GM12878 (cell line): ENCODE results near the gene LTN1. TPM values are rescaled to one million over a fixed set of nuclear protein-coding genes. Genes with fewer than 3 reads are reported as not detected.

Experiments used
- ATAC-seq: fragments of 200-7000 bp; cut with Tn5 transposase; 3 replicates; pipeline ENCODE4 v1.9.1; 2020; ENCODE audit warnings: mild to moderate bottlenecking, moderate library complexity
- BruUV-seq: library from RNA; stranded (reverse); fragments of 400-500 nt; replicated peaks from 2 replicates; lab custom pipeline; 2021; lab: Mats Ljungman, UMichigan
- CTCF ChIA-PET: fragments of 300-600 bp; sonication (Branson Sonifier 250); formaldehyde crosslinking; extraction: SDS; loops from one replicate; lab custom pipeline; 2021; ENCODE audit warnings: inconsistent platforms; lab: Yijun Ruan, JAX
- POLR2A ChIA-PET: fragments of 350-600 bp; formaldehyde crosslinking; extraction: SDS; loops from one replicate; lab custom pipeline; 2021; ENCODE audit warnings: inconsistent platforms; lab: Charles Lee
- RAD21 ChIA-PET: fragments of 300-600 bp; sonication (Branson Sonifier 250); formaldehyde crosslinking; loops from one replicate; lab custom pipeline; 2023; ENCODE audit warnings: antibody characterized with exemption; ENCODE audit not compliant: unreplicated experiment; lab: Charles Lee
- SMC1A ChIA-PET: fragments of 300-600 bp; sonication (Branson Sonifier 250); formaldehyde crosslinking; loops from one replicate; lab custom pipeline; 2023; ENCODE audit not compliant: unreplicated experiment, uncharacterized antibody; lab: Charles Lee
- DNase-seq: peaks from one replicate; pipeline ENCODE4 v3.0.0-alpha.2; 2011; ENCODE audit warnings: low read depth, low spot score
- FAIRE-seq: peaks from 3 replicates; lab custom pipeline; 2011; peaks lifted over from hg19 to GRCh38; lab: Jason Lieb, UNC
- H2AFZ ChIP-seq: 2 replicates; pipeline ENCODE4 v1.6.0; 2011; ENCODE audit warnings: low read depth, low read length, control low read depth; ENCODE audit not compliant: control insufficient read depth
- H3K27ac ChIP-seq: 2 replicates; pipeline ENCODE4 v1.5.1; 2011; ENCODE audit warnings: control low read depth; ENCODE audit not compliant: control insufficient read depth, insufficient read depth
- H3K27me3 ChIP-seq, 2 experiments: replicated peaks in 1 of 2; 2 replicates each; pipeline versions ENCODE4 v1.6.0 to v1.6.1; 2011; ENCODE audit warnings: low read length in 1 of 2; ENCODE audit not compliant: control insufficient read depth in 2 of 2, insufficient read depth in 2 of 2
- H3K36me3 ChIP-seq, 2 experiments: 2 replicates each; pipeline ENCODE4 v1.5.1; 2011; ENCODE audit warnings: low read length in 1 of 2; ENCODE audit not compliant: control insufficient read depth in 2 of 2, insufficient read depth in 2 of 2
- H3K4me1 ChIP-seq: 2 replicates; pipeline ENCODE4 v1.6.1; 2011; ENCODE audit warnings: mild to moderate bottlenecking, low read length, moderate library complexity, mixed read lengths; ENCODE audit not compliant: control insufficient read depth, insufficient read depth
- H3K4me2 ChIP-seq: 2 replicates; pipeline ENCODE4 v1.6.0; 2011; ENCODE audit warnings: control low read depth; ENCODE audit not compliant: control insufficient read depth, insufficient read depth
- H3K4me3 ChIP-seq: fragments of 200-600 bp; sonication (generic); 2 replicates; pipeline ENCODE4 v1.5.1; 2016
- H3K79me2 ChIP-seq: 2 replicates; pipeline ENCODE4 v1.6.0; 2011; ENCODE audit warnings: low read length; ENCODE audit not compliant: control insufficient read depth, insufficient read depth
- H3K9ac ChIP-seq: 2 replicates; pipeline ENCODE4 v1.8.0; 2011; ENCODE audit warnings: low read length, control low read depth, mixed read lengths; ENCODE audit not compliant: control insufficient read depth, insufficient read depth
- H3K9me3 ChIP-seq: replicated peaks from 3 replicates; pipeline ENCODE4 v1.5.1; 2011; ENCODE audit warnings: mild to moderate bottlenecking, low read length; ENCODE audit not compliant: control insufficient read depth, insufficient read depth
- H4K20me1 ChIP-seq: 2 replicates; pipeline ENCODE4 v1.6.0; 2011; ENCODE audit not compliant: control insufficient read depth, insufficient read depth
- ASH2L ChIP-seq: fragments of 300-600, 200-600 bp; sonication (generic); IDR thresholded peaks from 2 replicates; pipeline ENCODE4 v1.6.1; 2017; ENCODE audit warnings: low read depth, mild to moderate bottlenecking, borderline replicate concordance
- BHLHE40 ChIP-seq, 2 experiments: fragments of 450-650 bp in 1 of 2; IDR thresholded peaks; 2 replicates each; pipeline ENCODE4 v1.6.1; 2011 to 2017; ENCODE audit warnings: low read depth in 2 of 2, borderline replicate concordance in 1 of 2, improper control_type of control experiment in 1 of 2, low read length in 1 of 2, mild to moderate bottlenecking in 1 of 2
- CREB1 ChIP-seq: IDR thresholded peaks from 2 replicates; pipeline ENCODE4 v1.6.1; 2012; ENCODE audit warnings: low read depth, mild to moderate bottlenecking, inconsistent platforms
- EED ChIP-seq: sonication (generic); IDR thresholded peaks from 2 replicates; pipeline ENCODE4 v1.6.1; 2016; ENCODE audit warnings: antibody characterized with exemption, low read depth
- ETV6 ChIP-seq, 2 experiments: fragments of 450-650 bp in 1 of 2; IDR thresholded peaks in 1 of 2; conservative IDR thresholded peaks in 1 of 2; 2 replicates each; pipeline ENCODE4 v1.6.1; 2014; ENCODE audit warnings: antibody characterized with exemption in 1 of 2, borderline replicate concordance in 1 of 2, low read depth in 1 of 2, mild to moderate bottlenecking in 1 of 2, moderate library complexity in 1 of 2
- HDAC6 ChIP-seq: fragments of 200-600 bp; sonication (generic); IDR thresholded peaks from one replicate; pipeline ENCODE4 v1.8.0; 2017; ENCODE audit warnings: antibody characterized with exemption; ENCODE audit not compliant: unreplicated experiment
- IRF4 ChIP-seq: IDR thresholded peaks from 2 replicates; pipeline ENCODE4 v1.6.1; 2011; ENCODE audit warnings: low read depth, low read length
- MTA2 ChIP-seq: fragments of 450-650 bp; IDR thresholded peaks from 2 replicates; pipeline ENCODE4 v1.6.1; 2016; ENCODE audit warnings: low read depth, mild to moderate bottlenecking, moderate library complexity
- NFYB ChIP-seq: IDR thresholded peaks from 2 replicates; pipeline ENCODE4 v1.6.1; 2011; ENCODE audit warnings: low read depth, mild to moderate bottlenecking, low read length, improper control_type of control experiment, moderate library complexity; ENCODE audit not compliant: insufficient read depth
- RAD51 ChIP-seq: fragments of 450-650 bp; IDR thresholded peaks from 2 replicates; pipeline ENCODE4 v1.6.1; 2016; ENCODE audit warnings: moderate library complexity, mild to moderate bottlenecking, inconsistent platforms
- RUNX3 ChIP-seq: IDR thresholded peaks from 2 replicates; pipeline ENCODE4 v1.6.1; 2012; ENCODE audit warnings: low read length, inconsistent platforms
- TAF1 ChIP-seq: IDR thresholded peaks from 2 replicates; pipeline ENCODE4 v1.6.1; 2011; ENCODE audit warnings: mild to moderate bottlenecking, low read depth, low read length, borderline replicate concordance
- USF1 ChIP-seq: IDR thresholded peaks from 2 replicates; pipeline ENCODE4 v1.6.1; 2011; ENCODE audit warnings: borderline replicate concordance, low read depth, mild to moderate bottlenecking, moderate library complexity, mixed read lengths, low read length; ENCODE audit not compliant: insufficient read depth; ENCODE audit errors: extremely low read length
- WGBS: methylation state at CpG from one replicate; pipeline ENCODE4 v1.1.6; 2016; ENCODE audit warnings: low lambda C conversion rate; ENCODE audit not compliant: insufficient replicate concordance, insufficient coverage; ENCODE audit errors: missing lambda C conversion rate; 5-methylcytosine and 5-hydroxymethylcytosine counted together
- in situ Hi-C: fragments of 300-500 bp; cut with MboI; formaldehyde crosslinking; loops from 9 replicates; pipeline ENCODE4 v1.14.3; 2018; ENCODE audit warnings: mixed read lengths
- intact Hi-C: fragments of 100-400 bp; cut with micrococcal nuclease; formaldehyde crosslinking; loops from one replicate; pipeline ENCODE4 v1.14.2; 2022; ENCODE audit not compliant: unreplicated experiment
- polyA plus RNA-seq, 11 experiments: library from polyadenylated mRNA; depleted of rRNA in 4 of 11; unstranded in 6 of 11; stranded (reverse) in 5 of 11; fragments of >200 nt; fragmentation: Nextera tagmentation in 4 of 11; fragmentation: Illumina TruSeq in 1 of 11; extraction: Ambion mirVana in 4 of 11; extraction: Trizol in 1 of 11; gene quantifications; 1 replicate in 1 of 11; 2 replicates in 10 of 11; pipeline versions ENCODE4 v1.2.1 to v1.2.3, GENCODE V29; 2011 to 2016; ENCODE audit warnings: inconsistent platforms in 2 of 11, missing spikeins in 2 of 11, low read depth in 1 of 11
- total RNA-seq, 4 experiments: library from RNA; depleted of rRNA in 3 of 4; stranded (reverse); fragments of >200 nt in 3 of 4; fragmentation: Illumina TruSeq in 1 of 4; extraction: Trizol in 1 of 4; gene quantifications; 2 replicates each; pipeline versions ENCODE4 v1.2.1 to v1.2.3, GENCODE V29; 2013 to 2021
- TF ChIP-seq, protein P1 (sequence below): fragments of 450-650 bp; IDR thresholded peaks from 2 replicates; pipeline ENCODE4 v1.6.1; 2017; ENCODE audit warnings: low read depth, mild to moderate bottlenecking, moderate library complexity
- TF ChIP-seq, protein P2 (sequence below): fragments of 450-650 bp; IDR thresholded peaks from 2 replicates; pipeline ENCODE4 v1.6.1; 2017; ENCODE audit warnings: mild to moderate bottlenecking
- TF ChIP-seq, protein P3 (sequence below): IDR thresholded peaks from 2 replicates; pipeline ENCODE4 v1.6.1; 2012; ENCODE audit warnings: low read depth, low read length, improper control_type of control experiment

Gene LTN1
- total and polyA plus RNA-seq, 10 of the 15 experiments (the other 5 are each of a cell fraction or from before 2014, with no cell fraction given): 3.5 to 17.3 (median 12.3) TPM

- BruUV-seq: no TSS peak
- ChIA-PET RAD21 (no interaction called here), SMC1A (no interaction called here), POLR2A (no interaction called here), CTCF (interaction anchor here (1.0 kb wide), 1 partner anchor 163 kb away, joined by 4 read pairs; no protein-coding TSS in a partner anchor)
- Histone ChIP-seq H3K4me3 (no peak overlapping the region), H3K27me3 (no peaks in the 10 kb centered on the region), H3K27ac (no peak overlapping the region), H3K79me2 (no peaks in the 10 kb centered on the region), H3K9ac (no peak overlapping the region), H3K4me1 (no peaks in the 10 kb centered on the region), H4K20me1 (no peaks in the 10 kb centered on the region), H3K9me3 (no peaks in the 10 kb centered on the region), H2AFZ (no peak overlapping the region), H3K36me3 (no peaks in the 10 kb centered on the region), H3K4me2 (no peak overlapping the region)
- no peak for FAIRE-seq
- ATAC-seq: no peak
- no peak for DNase-seq
- WGBS: 90% methylated on average over 8 of the region's 8 CpGs
- intact Hi-C loops (no loop called here), in situ Hi-C loops (no loop called here)
- TF ChIP-seq MTA2: no peak
- TF ChIP-seq TAF1: no peak
- no peak for TF ChIP-seq ETV6 (conservative IDR thresholded peaks at IDR 0.05 in 1 of 2, IDR thresholded peaks at IDR 0.05 in 1 of 2; ENCODE audit: borderline replicate concordance in 1 of 2, low read depth in 1 of 2)
- TF ChIP-seq RUNX3: no peak
- TF ChIP-seq USF1: no peak
- TF ChIP-seq ASH2L: no peak
- TF ChIP-seq RAD51: no peak
- TF ChIP-seq, protein P1, sequence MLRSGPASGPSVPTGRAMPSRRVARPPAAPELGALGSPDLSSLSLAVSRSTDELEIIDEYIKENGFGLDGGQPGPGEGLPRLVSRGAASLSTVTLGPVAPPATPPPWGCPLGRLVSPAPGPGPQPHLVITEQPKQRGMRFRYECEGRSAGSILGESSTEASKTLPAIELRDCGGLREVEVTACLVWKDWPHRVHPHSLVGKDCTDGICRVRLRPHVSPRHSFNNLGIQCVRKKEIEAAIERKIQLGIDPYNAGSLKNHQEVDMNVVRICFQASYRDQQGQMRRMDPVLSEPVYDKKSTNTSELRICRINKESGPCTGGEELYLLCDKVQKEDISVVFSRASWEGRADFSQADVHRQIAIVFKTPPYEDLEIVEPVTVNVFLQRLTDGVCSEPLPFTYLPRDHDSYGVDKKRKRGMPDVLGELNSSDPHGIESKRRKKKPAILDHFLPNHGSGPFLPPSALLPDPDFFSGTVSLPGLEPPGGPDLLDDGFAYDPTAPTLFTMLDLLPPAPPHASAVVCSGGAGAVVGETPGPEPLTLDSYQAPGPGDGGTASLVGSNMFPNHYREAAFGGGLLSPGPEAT: no peak
- TF ChIP-seq, protein P2, sequence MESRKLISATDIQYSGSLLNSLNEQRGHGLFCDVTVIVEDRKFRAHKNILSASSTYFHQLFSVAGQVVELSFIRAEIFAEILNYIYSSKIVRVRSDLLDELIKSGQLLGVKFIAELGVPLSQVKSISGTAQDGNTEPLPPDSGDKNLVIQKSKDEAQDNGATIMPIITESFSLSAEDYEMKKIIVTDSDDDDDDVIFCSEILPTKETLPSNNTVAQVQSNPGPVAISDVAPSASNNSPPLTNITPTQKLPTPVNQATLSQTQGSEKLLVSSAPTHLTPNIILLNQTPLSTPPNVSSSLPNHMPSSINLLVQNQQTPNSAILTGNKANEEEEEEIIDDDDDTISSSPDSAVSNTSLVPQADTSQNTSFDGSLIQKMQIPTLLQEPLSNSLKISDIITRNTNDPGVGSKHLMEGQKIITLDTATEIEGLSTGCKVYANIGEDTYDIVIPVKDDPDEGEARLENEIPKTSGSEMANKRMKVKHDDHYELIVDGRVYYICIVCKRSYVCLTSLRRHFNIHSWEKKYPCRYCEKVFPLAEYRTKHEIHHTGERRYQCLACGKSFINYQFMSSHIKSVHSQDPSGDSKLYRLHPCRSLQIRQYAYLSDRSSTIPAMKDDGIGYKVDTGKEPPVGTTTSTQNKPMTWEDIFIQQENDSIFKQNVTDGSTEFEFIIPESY: no peak
- no peak for TF ChIP-seq BHLHE40 (IDR thresholded peaks at IDR 0.05; ENCODE audit: borderline replicate concordance in 1 of 2, low read depth in 2 of 2, low read length in 1 of 2)
- no peak for TF ChIP-seq EED
- no peak for TF ChIP-seq IRF4
- no peak for TF ChIP-seq CREB1
- no peak for TF ChIP-seq HDAC6
- TF ChIP-seq, protein P3, sequence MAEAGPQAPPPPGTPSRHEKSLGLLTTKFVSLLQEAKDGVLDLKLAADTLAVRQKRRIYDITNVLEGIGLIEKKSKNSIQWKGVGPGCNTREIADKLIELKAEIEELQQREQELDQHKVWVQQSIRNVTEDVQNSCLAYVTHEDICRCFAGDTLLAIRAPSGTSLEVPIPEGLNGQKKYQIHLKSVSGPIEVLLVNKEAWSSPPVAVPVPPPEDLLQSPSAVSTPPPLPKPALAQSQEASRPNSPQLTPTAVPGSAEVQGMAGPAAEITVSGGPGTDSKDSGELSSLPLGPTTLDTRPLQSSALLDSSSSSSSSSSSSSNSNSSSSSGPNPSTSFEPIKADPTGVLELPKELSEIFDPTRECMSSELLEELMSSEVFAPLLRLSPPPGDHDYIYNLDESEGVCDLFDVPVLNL: no peak
- no peak for TF ChIP-seq NFYB
Measured at GRCh38 chr21:28908351-28908750, 84.3 kb downstream of the LTN1 start.
